ENCODE measurements around the gene TRPM5.

The TRPM5 gene

DNA sequence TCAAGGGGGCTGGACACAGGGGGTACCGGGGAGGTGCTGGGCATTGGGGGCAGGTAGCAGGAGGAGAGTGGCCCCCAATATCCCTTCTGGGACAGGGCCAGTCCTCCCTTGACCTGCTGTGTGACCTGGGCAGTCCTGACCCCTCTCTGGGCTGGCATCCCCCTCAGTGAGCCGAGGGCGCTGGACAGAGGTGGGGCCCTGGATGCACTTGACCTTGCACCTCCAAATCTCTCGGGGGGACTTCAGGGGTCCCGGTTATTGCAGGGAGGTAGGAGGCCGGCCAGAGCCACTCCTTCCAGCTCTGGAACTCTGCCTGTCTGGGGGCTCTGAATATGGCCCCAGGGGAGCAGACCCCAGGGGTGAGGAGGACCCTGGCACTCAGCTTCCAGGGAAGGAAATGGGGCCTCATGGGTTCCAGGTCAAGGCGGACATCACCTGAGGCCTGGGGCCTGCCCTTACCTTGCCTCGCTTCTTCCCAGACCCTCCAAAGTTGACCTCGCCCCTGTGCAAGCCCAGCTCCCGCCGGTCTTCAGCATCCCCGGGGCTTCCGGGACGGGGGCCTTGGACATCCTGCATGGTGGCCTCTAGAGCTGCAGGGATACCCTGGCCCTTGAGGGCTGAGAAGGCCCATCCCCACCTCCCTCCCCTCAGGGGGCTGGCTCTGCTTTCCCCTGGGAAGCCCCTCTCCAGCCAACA is 21.7 kb downstream of the TRPM5 start:
- in situ Hi-C loops (cut with MboI; ENCODE audit: low sequenced_read_pairs) = loop anchor here (10.0 kb wide), 1 partner anchor 472 kb away; no protein-coding TSS in a partner anchor

DNA sequence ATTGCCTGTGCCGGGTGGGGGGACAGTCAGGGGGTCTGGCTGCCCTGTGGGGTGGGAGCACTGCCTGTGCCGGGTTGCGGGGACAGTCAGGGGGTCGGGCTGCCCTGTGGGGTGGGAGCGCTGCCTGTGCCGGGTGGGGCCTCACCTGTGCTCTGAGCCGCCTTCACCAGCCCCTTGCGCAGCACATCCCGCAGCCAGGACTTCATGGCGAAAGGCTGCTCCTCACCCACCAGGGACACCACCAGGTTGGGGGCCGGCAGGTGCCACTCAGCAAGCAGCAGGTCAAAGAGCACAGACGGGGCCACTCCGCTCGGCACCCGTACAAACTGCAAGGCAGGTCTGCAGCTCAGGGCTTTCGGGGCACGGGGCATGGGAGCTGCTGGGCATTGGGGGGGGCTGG is 22.3 kb downstream of the TRPM5 start:
- in situ Hi-C loops (cut with MboI; ENCODE audit: low sequenced_read_pairs) = loop anchor here (10.0 kb wide), 1 partner anchor 473 kb away; no protein-coding TSS in a partner anchor

DNA sequence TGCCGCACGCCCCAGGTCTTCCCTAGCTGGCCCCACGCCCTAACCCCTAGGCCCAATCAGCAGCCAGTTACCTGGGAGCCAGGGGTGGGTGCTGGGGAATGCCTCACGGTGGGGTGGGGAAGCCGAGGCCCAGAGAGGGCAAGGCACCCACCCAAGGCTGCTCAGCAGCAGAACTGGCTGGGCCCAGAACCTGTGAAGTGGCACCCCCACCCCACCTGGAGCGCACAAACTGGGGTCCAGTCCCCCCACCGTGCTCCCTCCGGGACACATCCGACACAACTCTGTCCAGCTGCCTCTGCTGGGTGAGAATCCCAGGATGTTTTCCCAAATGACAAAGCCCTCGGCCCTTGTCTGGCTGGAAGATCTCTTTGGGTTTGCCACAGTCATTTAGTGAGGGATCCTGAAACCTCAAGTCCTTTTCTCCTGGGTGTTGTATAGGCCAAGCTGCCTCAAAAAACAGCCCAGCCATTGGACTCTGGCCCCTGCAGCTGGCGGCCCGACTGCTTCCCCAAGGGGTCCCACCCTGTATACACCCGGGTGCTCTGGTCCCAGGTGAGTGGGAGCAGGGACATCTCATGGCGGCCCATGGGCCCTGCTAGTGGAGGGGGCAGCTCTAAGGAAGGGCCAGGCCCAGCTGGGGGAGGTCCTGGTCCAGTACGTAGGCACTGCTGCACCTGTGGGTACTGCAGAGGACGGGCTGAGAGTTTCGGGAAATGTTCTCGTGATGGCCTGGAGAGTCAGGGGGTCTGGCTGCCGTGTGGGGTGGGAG is 22.9 kb downstream of the TRPM5 start:
- in situ Hi-C loops (cut with MboI; ENCODE audit: low sequenced_read_pairs) = loop anchor here (10.0 kb wide), 1 partner anchor 473 kb away; no protein-coding TSS in a partner anchor

GRCh38 chr11:2420502-2421225 is 23.6 kb downstream of the TRPM5 start:
- in situ Hi-C loops (cut with MboI; ENCODE audit: low sequenced_read_pairs) = loop anchor here (10.0 kb wide), 1 partner anchor 474 kb away; no protein-coding TSS in a partner anchor

- in situ Hi-C loops (cut with MboI; ENCODE audit: low sequenced_read_pairs) = loop anchor here (5.0 to 10.0 kb wide), 2 partner anchors 228 to 475 kb away; no protein-coding TSS in a partner anchor
Observed at GRCh38 chr11:2419638-2420501, 24.4 kb downstream of the TRPM5 start.

- in situ Hi-C loops (cut with MboI; ENCODE audit: low sequenced_read_pairs) = loop anchor here (5.0 kb wide), 1 partner anchor 227 kb away; no protein-coding TSS in a partner anchor
Observed at GRCh38 chr11:2418693-2419360, 25.5 kb downstream of the TRPM5 start.

- in situ Hi-C loops (cut with MboI; ENCODE audit: low sequenced_read_pairs) = loop anchor here (5.0 kb wide), 1 partner anchor 226 kb away; no protein-coding TSS in a partner anchor
Observed at GRCh38 chr11:2417856-2418692, 26.2 kb downstream of the TRPM5 start.

GRCh38 chr11:2416765-2417164 is 27.5 kb downstream of the TRPM5 start:
- in situ Hi-C loops (cut with MboI; ENCODE audit: low sequenced_read_pairs) = loop anchor here (5.0 kb wide), 1 partner anchor 224 kb away; no protein-coding TSS in a partner anchor

GRCh38 chr11:2415601-2416380 is 28.5 kb downstream of the TRPM5 start:
- in situ Hi-C loops (cut with MboI; ENCODE audit: low sequenced_read_pairs) = loop anchor here (5.0 kb wide), 1 partner anchor 223 kb away; no protein-coding TSS in a partner anchor

GRCh38 chr11:2415171-2415570 is 29.1 kb downstream of the TRPM5 start:
- in situ Hi-C loops (cut with MboI; ENCODE audit: low sequenced_read_pairs) = loop anchor here (5.0 kb wide), 1 partner anchor 223 kb away; no protein-coding TSS in a partner anchor

DNA sequence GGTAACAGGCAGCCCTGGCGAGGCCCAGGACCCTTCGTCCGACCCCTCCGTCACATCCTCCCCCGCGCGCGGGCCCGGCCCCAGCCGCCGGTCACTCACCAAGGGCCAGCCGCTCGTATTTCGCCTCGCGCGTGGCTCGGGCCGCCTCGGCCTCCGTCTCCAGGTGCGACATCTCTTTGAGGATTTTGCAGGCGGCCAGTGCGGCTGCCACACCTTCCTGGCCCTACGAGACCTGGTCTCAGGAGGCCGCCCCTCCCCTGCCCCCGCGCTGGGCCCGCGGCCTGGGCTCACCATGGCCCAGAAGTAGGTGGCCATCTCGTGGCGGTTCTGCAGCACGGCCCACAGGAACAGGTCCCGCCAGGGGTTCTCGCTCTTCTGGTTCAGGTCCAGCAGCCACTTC is 29.7 kb downstream of the TRPM5 start:
- in situ Hi-C loops (cut with MboI; ENCODE audit: low sequenced_read_pairs) = loop anchor here (5.0 kb wide), 1 partner anchor 222 kb away; no protein-coding TSS in a partner anchor

DNA sequence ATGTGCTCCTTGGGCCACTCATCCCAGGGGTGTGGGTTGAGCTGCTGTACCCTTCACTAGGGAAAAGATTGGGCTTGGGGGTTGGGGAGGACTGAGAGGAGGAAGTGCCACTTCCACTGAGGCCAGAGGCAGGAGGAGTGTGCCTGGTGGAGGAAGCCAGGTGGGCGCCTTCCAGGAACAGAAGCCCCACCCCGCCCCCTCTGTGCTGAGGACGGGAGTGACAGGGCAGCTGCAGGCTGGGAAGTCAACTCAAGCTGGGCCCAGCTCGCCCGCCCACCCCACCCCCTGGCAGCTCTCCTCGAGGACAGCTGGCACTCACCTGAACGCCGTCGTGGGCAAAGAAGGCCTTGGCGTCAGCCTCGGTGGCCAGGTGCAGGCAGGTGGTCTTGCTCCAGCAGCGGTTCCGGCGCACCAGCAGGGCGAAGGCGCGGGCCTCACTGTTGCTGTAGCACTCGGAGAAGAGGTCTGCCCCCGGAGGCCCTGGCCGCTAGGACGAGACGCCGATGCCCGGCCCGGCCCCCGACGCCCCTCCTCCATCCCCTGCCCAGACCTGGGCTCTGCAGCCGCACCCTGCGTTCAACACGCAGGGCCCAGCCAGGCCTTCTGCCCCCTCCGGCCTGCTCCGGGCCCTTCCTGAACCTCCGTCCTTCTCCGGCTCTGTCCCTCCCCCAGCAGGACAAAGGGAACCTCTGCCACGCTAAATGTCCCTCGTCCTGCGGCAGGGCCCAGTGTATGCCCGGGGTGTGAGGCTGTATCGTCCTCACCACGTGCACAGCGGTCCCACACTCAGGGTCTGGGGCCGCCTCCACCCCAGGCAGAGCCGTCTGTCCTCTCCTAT is 30.4 kb downstream of the TRPM5 start:
- in situ Hi-C loops (cut with MboI; ENCODE audit: low sequenced_read_pairs) = no loop called here

GRCh38 chr11:2412323-2412722 is 32.0 kb downstream of the TRPM5 start:
- in situ Hi-C loops (cut with MboI; ENCODE audit: low sequenced_read_pairs) = no loop called here

DNA sequence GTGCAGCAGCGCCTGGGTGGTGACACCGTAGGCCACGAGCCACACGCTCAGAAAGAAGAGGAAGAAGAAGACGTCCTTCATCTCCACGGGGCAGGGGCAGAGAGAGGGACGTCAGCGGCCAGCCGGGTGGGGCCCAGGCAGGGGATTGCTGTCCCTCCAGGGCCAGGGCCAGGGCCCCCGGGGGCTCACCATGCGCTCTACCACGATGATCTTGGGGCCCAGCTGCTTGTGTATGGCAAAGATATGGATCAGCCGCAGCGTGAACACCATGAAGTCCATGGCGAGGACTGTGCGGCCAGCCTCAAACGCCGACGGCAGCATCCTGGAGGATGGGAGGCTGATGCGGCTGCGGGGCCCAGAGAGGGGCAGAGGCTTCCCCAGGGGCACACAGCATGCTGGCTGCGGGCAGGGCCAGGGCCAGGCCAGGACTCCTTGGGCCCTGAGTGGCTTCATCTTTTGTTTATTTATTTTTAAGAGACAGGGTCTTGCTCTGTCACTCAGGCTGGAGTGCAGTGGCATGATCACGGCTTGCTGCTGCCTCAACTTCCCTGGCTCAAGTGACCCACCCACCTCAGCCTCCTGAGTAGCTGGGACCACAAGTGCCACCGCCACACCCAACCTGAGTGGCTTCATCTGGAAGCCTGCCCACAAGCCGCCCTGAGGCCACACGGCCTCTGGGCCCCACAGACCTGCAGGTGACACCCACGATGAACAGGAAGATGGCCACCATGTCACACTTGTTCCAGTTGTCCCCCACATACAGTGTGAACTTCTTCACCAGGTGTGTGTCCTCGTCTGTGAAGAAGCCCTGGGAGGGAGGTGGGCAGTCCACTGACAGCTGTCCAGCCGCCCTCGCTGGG is 32.6 kb downstream of the TRPM5 start:
- in situ Hi-C loops (cut with MboI; ENCODE audit: low sequenced_read_pairs) = no loop called here

GRCh38 chr11:2410616-2411015 is 33.7 kb downstream of the TRPM5 start:
- in situ Hi-C loops (cut with MboI; ENCODE audit: low sequenced_read_pairs) = no loop called here

All from HL-60/S4 (cell line).